ENCODE data around the gene MAS1L. TPM values are rescaled to one million over a fixed set of nuclear protein-coding genes. Genes with fewer than 3 reads are reported as not detected.

Gene MAS1L
- total RNA-seq, 1 experiment from 2014 or later = not detected

DNA sequence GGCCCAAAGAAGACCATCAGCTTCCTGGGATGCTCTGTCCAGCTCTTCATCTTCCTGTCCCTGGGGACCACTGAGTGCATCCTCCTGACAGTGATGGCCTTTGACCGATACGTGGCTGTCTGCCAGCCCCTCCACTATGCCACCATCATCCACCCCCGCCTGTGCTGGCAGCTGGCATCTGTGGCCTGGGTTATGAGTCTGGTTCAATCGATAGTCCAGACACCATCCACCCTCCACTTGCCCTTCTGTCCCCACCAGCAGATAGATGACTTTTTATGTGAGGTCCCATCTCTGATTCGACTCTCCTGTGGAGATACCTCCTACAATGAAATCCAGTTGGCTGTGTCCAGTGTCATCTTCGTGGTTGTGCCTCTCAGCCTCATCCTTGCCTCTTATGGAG is 25.7 kb downstream of the MAS1L start:
- Histone ChIP-seq H3K4me1 (ENCODE audit: control insufficient read depth in 1 of 2, insufficient read depth in 2 of 2, low read length in 2 of 2) (0 out of 4 replicates have a peak, but pooled peaks cover 0 to 3% of the 10 kb centered on the region in 2 experiments), H3K27me3 (ENCODE audit: insufficient read depth, low read length) (0 out of 2 replicates have a peak, but pooled peaks cover 6% of the 10 kb centered on the region), H3K4me3 (replicated peaks in 1 of 2; ENCODE audit: low read depth in 1 of 2, low read length in 2 of 2) (no peak overlapping the region), H3K9me3 (ENCODE audit: control insufficient read depth in 1 of 2, insufficient read depth in 1 of 2, low read depth in 1 of 2, low read length in 2 of 2) (no peaks in the 10 kb centered on the region), H3K36me3 (ENCODE audit: control insufficient read depth in 1 of 2, insufficient read depth in 2 of 2, low read length in 2 of 2) (no peaks in the 10 kb centered on the region), H3K4me2 (ENCODE audit: low read length) (no peak overlapping the region), H3K79me2 (ENCODE audit: insufficient read depth, low read length) (no peaks in the 10 kb centered on the region), H2AFZ (ENCODE audit: low read depth, low read length, poor library complexity, severe bottlenecking) (no peak overlapping the region), H3K9ac (ENCODE audit: low read length) (no peak overlapping the region), H3K9me2 (ENCODE audit: insufficient read depth) (no peaks in the 10 kb centered on the region), H4K20me1 (ENCODE audit: insufficient read depth) (no peaks in the 10 kb centered on the region), H3K27ac (ENCODE audit: low read depth, low read length) (no peak overlapping the region)
- ChIA-PET POLR2A (no interaction called here), CTCF (no interaction called here), RAD21 (ENCODE audit: low non-redundant PET in 1 of 2, low total read pairs in 2 of 2, uncharacterized antibody in 2 of 2, unreplicated experiment in 2 of 2) (no interaction called here)
- DNase-seq (ENCODE audit: low read depth, low spot score) = no peak
- TF ChIP-seq, protein P1, sequence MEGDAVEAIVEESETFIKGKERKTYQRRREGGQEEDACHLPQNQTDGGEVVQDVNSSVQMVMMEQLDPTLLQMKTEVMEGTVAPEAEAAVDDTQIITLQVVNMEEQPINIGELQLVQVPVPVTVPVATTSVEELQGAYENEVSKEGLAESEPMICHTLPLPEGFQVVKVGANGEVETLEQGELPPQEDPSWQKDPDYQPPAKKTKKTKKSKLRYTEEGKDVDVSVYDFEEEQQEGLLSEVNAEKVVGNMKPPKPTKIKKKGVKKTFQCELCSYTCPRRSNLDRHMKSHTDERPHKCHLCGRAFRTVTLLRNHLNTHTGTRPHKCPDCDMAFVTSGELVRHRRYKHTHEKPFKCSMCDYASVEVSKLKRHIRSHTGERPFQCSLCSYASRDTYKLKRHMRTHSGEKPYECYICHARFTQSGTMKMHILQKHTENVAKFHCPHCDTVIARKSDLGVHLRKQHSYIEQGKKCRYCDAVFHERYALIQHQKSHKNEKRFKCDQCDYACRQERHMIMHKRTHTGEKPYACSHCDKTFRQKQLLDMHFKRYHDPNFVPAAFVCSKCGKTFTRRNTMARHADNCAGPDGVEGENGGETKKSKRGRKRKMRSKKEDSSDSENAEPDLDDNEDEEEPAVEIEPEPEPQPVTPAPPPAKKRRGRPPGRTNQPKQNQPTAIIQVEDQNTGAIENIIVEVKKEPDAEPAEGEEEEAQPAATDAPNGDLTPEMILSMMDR (IDR thresholded peaks at IDR 0.05 in 2 of 3, conservative IDR thresholded peaks at IDR 0.05 in 1 of 3; ENCODE audit: borderline replicate concordance in 1 of 3, insufficient read depth in 1 of 3, low read depth in 2 of 3, low read length in 2 of 3) = no peak
- TF ChIP-seq YY1 (IDR thresholded peaks at IDR 0.05; ENCODE audit: extremely low read depth, insufficient replicate concordance, low read depth, low read length) (no peak), RAD21 (IDR thresholded peaks at IDR 0.05; ENCODE audit: low read depth) (no peak), EZH2phosphoT487 (IDR thresholded peaks at IDR 0.05; ENCODE audit: borderline replicate concordance) (no peak), ZFX (IDR thresholded peaks at IDR 0.05) (no peak), EZH2 (IDR thresholded peaks at IDR 0.05) (no peak), SRF (IDR thresholded peaks at IDR 0.05; ENCODE audit: low read depth) (no peak), CBX3 (IDR thresholded peaks at IDR 0.05; ENCODE audit: low read depth) (no peak), ELF1 (IDR thresholded peaks at IDR 0.05; ENCODE audit: borderline replicate concordance, low read depth) (no peak), CEBPB (IDR thresholded peaks at IDR 0.05; ENCODE audit: low read depth) (no peak), EGR1 (IDR thresholded peaks at IDR 0.05; ENCODE audit: low read depth) (no peak), FOSL1 (IDR thresholded peaks at IDR 0.05; ENCODE audit: low read depth) (no peak), SIN3A (IDR thresholded peaks at IDR 0.05; ENCODE audit: low read depth) (no peak), POLR2AphosphoS5 (IDR thresholded peaks at IDR 0.05; ENCODE audit: low read depth, low read length) (no peak)
- TF ChIP-seq, protein P2, sequence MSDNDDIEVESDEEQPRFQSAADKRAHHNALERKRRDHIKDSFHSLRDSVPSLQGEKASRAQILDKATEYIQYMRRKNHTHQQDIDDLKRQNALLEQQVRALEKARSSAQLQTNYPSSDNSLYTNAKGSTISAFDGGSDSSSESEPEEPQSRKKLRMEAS (IDR thresholded peaks at IDR 0.05) = no peak
- TF ChIP-seq, protein P3, sequence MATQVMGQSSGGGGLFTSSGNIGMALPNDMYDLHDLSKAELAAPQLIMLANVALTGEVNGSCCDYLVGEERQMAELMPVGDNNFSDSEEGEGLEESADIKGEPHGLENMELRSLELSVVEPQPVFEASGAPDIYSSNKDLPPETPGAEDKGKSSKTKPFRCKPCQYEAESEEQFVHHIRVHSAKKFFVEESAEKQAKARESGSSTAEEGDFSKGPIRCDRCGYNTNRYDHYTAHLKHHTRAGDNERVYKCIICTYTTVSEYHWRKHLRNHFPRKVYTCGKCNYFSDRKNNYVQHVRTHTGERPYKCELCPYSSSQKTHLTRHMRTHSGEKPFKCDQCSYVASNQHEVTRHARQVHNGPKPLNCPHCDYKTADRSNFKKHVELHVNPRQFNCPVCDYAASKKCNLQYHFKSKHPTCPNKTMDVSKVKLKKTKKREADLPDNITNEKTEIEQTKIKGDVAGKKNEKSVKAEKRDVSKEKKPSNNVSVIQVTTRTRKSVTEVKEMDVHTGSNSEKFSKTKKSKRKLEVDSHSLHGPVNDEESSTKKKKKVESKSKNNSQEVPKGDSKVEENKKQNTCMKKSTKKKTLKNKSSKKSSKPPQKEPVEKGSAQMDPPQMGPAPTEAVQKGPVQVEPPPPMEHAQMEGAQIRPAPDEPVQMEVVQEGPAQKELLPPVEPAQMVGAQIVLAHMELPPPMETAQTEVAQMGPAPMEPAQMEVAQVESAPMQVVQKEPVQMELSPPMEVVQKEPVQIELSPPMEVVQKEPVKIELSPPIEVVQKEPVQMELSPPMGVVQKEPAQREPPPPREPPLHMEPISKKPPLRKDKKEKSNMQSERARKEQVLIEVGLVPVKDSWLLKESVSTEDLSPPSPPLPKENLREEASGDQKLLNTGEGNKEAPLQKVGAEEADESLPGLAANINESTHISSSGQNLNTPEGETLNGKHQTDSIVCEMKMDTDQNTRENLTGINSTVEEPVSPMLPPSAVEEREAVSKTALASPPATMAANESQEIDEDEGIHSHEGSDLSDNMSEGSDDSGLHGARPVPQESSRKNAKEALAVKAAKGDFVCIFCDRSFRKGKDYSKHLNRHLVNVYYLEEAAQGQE (IDR thresholded peaks at IDR 0.05; ENCODE audit: low read depth) = no peak
- TF ChIP-seq, protein P4, sequence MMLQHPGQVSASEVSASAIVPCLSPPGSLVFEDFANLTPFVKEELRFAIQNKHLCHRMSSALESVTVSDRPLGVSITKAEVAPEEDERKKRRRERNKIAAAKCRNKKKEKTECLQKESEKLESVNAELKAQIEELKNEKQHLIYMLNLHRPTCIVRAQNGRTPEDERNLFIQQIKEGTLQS (IDR thresholded peaks at IDR 0.05) = no peak
- TF ChIP-seq, protein P5, sequence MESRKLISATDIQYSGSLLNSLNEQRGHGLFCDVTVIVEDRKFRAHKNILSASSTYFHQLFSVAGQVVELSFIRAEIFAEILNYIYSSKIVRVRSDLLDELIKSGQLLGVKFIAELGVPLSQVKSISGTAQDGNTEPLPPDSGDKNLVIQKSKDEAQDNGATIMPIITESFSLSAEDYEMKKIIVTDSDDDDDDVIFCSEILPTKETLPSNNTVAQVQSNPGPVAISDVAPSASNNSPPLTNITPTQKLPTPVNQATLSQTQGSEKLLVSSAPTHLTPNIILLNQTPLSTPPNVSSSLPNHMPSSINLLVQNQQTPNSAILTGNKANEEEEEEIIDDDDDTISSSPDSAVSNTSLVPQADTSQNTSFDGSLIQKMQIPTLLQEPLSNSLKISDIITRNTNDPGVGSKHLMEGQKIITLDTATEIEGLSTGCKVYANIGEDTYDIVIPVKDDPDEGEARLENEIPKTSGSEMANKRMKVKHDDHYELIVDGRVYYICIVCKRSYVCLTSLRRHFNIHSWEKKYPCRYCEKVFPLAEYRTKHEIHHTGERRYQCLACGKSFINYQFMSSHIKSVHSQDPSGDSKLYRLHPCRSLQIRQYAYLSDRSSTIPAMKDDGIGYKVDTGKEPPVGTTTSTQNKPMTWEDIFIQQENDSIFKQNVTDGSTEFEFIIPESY (IDR thresholded peaks at IDR 0.05; ENCODE audit: extremely low read depth, insufficient replicate concordance, low read length) = no peak
- intact Hi-C loops (cut with micrococcal nuclease) = no loop called here
- BruUV-seq (replicated peaks) = no TSS peak
- ATAC-seq = no peak

Data from HCT116 (cell line).